Lower leg skin (tissue), 4 donors: ENCODE data around the gene MYRIP. TPM values are rescaled to one million over a fixed set of nuclear protein-coding genes. Genes with fewer than 3 reads are reported as not detected.

Experiments used
- DNase-seq, 2 donors: peaks; one replicate each; pipeline ENCODE4 v3.0.0-alpha.2; 2019; ENCODE audit warnings: low spot score in 2 of 2
- H3K4me3 ChIP-seq: fragments of 200-600 bp; sonication (generic); 2 replicates; pipeline ENCODE4 v1.5.1; 2017; ENCODE audit warnings: mild to moderate bottlenecking, low read depth; ENCODE audit not compliant: poor library complexity, severe bottlenecking
- CTCF ChIP-seq, 3 donors: fragments of 450-650 bp; IDR thresholded peaks; one replicate each; pipeline ENCODE4 v1.5.1; 2016; ENCODE audit warnings: antibody characterized with exemption in 3 of 3, mild to moderate bottlenecking in 3 of 3, moderate library complexity in 2 of 3
- POLR2A ChIP-seq, 2 donors: fragments of 450-650 bp; IDR thresholded peaks; one replicate each; pipeline ENCODE4 v1.6.1; 2016 to 2017; ENCODE audit warnings: antibody characterized with exemption in 2 of 2, mild to moderate bottlenecking in 1 of 2, moderate library complexity in 1 of 2
- WGBS, 2 donors: methylation state at CpG; one replicate each; pipeline ENCODE4 v1.1.5; 2018; 5-methylcytosine and 5-hydroxymethylcytosine counted together
- intact Hi-C: fragments of 100-400 bp; cut with DNase I; formaldehyde crosslinking; loops from one replicate; pipeline ENCODE4 v1.15.0; 2023; ENCODE audit warnings: low total_unique reads
- total RNA-seq, 4 donors: library from RNA; depleted of rRNA; stranded (reverse); fragments of >200 nt; gene quantifications; one replicate each; pipeline ENCODE4 v1.1.0, GENCODE V29; 2016

MYRIP gene
- total RNA-seq, 4 donors from 2014 or later, result 1.2 to 2.9 (median 1.5) TPM

GRCh38 chr3:40254891-40255290 is 445.5 kb downstream of the MYRIP start:
- DNase-seq, result no peak
- intact Hi-C loops, result no loop called here
- no peak overlapping the region for H3K4me3 ChIP-seq
- WGBS, 2 donors, result 84 to 87% methylated on average over 2 of the region's 2 CpGs
- no peak for TF ChIP-seq POLR2A (IDR thresholded peaks at IDR 0.05)
- TF ChIP-seq CTCF (IDR thresholded peaks at IDR 0.05), result no peak

GRCh38 chr3:40255532-40255931 is 446.1 kb downstream of the MYRIP start:
- TF ChIP-seq CTCF (IDR thresholded peaks at IDR 0.05), result no peak
- no peak for TF ChIP-seq POLR2A (IDR thresholded peaks at IDR 0.05)
- 29 to 57% methylated on average over 1 of the region's 1 CpG for WGBS, 2 donors
- H3K4me3 ChIP-seq, result no peak overlapping the region
- DNase-seq, result no peak
- intact Hi-C loops, result no loop called here

- WGBS, 2 donors, result 90 to 95% methylated on average over 7 of the region's 7 CpGs
- intact Hi-C loops, result no loop called here
- H3K4me3 ChIP-seq, result no peak overlapping the region
- TF ChIP-seq POLR2A (IDR thresholded peaks at IDR 0.05) (no peak), CTCF (IDR thresholded peaks at IDR 0.05) (no peak)
- no peak for DNase-seq
Measured at GRCh38 chr3:40258064-40258463, 448.7 kb downstream of the MYRIP start.

- no peak for TF ChIP-seq POLR2A (IDR thresholded peaks at IDR 0.05)
- no peak for TF ChIP-seq CTCF (IDR thresholded peaks at IDR 0.05)
- DNase-seq, result no peak
- no peak overlapping the region for H3K4me3 ChIP-seq
- 71 to 86% methylated on average over 1 of the region's 1 CpG for WGBS, 2 donors
- intact Hi-C loops, result no loop called here
Measured at GRCh38 chr3:40258555-40258954, 449.1 kb downstream of the MYRIP start.

- H3K4me3 ChIP-seq, result no peak overlapping the region
- intact Hi-C loops, result no loop called here
- TF ChIP-seq CTCF (IDR thresholded peaks at IDR 0.05) (no peak), POLR2A (IDR thresholded peaks at IDR 0.05) (no peak)
- no peak for DNase-seq
Measured at GRCh38 chr3:40262331-40262730, 452.9 kb downstream of the MYRIP start.

- WGBS, 2 donors, result 73 to 74% methylated on average over 1 of the region's 1 CpG
- TF ChIP-seq CTCF (IDR thresholded peaks at IDR 0.05), result no peak
- no peak for TF ChIP-seq POLR2A (IDR thresholded peaks at IDR 0.05)
- intact Hi-C loops, result no loop called here
- no peak overlapping the region for H3K4me3 ChIP-seq
- no peak for DNase-seq
Measured at GRCh38 chr3:40264451-40264850, 455.0 kb downstream of the MYRIP start.
